ENCODE measurements around the gene STH.
"Not testable (repeated sequence)": the region's sequence is repeated elsewhere in the genome, so short reads cannot be mapped to it uniquely, and the experiment has no call there.

STH gene

GRCh38 chr17:45986056-45986455, 13.0 kb upstream of the STH start:
- DNase-seq: no peak

DNA sequence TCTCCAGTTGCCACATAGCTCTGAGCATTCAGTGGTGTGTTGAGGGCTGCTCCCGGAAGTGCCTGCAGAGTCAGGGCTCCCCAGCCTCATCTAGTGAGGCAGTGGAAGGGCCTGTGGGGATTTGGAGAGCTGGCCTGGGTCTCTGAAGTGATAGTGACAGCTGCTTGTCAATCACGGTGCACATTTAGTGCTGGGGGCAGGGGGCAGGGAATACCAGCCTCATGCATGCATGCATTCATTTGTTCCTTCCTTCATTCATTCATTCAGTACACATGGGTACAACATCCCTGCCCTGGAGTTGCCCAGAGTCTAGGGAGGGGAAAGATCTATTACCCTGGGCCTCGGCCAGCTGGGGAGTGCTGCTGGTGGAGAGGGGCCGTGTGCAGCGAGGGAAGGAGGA, 11.3 kb upstream of the STH start:
- DNase-seq: no peak

DNA sequence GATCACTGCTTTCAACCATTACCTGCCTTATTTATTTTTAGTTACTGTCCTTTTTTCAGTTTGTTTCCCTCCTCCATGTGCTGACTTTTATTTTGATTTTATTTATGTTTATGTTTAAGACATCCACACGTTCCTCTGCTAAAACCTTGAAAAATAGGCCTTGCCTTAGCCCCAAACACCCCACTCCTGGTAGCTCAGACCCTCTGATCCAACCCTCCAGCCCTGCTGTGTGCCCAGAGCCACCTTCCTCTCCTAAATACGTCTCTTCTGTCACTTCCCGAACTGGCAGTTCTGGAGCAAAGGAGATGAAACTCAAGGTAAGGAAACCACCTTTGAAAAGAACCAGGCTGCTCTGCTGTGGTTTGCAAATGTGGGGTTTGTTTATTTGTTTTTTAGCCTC, 9.3 kb upstream of the STH start:
- DNase-seq: no peak

DNA sequence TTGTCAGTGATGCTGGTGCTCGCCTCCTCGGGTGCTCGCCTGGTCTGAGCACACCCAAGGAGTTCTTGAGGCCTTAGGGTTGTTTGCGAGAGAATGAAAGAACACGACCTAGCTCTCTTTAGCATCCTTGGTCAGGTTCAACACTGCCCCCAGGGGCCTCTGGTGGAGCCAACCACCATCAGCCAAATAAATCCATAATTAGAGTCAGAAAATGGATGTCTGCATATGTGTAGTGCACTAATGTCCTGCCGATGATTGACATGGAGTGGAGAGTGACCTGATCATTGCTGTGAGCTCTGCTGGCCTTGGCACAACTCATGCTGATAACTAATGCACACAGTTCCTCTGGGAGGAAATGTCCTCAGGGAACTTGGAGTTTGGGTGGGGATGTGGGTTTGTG, 8.2 kb upstream of the STH start:
- DNase-seq: no peak

DNA sequence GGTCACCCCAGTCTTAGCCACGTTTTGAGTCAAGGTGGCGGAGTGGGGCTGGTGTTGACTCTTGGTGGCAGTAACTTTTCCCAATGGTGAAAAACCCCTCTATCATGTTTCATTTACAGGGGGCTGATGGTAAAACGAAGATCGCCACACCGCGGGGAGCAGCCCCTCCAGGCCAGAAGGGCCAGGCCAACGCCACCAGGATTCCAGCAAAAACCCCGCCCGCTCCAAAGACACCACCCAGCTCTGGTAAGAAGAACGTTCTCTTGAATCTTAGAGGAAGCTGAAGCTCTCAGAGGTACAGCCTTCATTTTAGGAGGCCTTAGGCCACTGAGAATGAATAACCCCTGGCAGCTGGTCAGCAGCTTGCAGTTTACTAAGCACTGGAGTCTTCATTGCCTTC, 7.7 kb upstream of the STH start:
- no peak for DNase-seq

GRCh38 chr17:45992175-45992574, 6.9 kb upstream of the STH start:
- DNase-seq: peak in 5 of 14 donors; percentile 7 to 42 (median 30)

DNA sequence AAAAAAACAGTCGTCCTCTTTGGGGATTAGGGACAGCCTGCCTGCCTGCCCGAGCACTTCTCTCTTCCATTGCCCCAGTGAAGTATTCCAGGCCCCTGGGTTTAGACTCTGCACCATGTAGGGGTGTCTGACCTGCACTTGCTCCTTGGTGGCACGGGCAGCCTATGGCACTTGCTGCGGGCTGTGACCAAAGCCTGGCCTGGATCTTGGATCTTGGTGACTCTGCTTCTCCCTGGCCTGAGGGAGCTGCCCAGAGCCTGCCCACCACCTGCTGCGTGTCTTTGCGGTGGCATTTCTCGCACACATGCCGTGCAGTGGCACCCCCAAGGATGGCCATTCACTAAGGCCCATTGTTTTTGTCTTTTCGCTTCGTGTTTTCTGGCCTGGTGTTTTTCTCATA, 6.1 kb upstream of the STH start:
- no peak for DNase-seq

GRCh38 chr17:45993962-45994627, 5.0 kb upstream of the STH start:
- DNase-seq: no peak

- no peak for DNase-seq
Measured at GRCh38 chr17:45994987-45995386, 4.1 kb upstream of the STH start.

- no peak for DNase-seq
Measured at GRCh38 chr17:45995627-45996270, 3.3 kb upstream of the STH start.

DNA sequence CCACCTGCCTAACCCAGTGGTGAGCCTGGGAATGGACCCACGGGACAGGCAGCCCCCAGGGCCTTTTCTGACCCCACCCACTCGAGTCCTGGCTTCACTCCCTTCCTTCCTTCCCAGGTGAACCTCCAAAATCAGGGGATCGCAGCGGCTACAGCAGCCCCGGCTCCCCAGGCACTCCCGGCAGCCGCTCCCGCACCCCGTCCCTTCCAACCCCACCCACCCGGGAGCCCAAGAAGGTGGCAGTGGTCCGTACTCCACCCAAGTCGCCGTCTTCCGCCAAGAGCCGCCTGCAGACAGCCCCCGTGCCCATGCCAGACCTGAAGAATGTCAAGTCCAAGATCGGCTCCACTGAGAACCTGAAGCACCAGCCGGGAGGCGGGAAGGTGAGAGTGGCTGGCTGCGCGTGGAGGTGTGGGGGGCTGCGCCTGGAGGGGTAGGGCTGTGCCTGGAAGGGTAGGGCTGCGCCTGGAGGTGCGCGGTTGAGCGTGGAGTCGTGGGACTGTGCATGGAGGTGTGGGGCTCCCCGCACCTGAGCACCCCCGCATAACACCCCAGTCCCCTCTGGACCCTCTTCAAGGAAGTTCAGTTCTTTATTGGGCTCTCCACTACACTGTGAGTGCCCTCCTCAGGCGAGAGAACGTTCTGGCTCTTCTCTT, 2.6 kb upstream of the STH start:
- DNase-seq: no peak

DNA sequence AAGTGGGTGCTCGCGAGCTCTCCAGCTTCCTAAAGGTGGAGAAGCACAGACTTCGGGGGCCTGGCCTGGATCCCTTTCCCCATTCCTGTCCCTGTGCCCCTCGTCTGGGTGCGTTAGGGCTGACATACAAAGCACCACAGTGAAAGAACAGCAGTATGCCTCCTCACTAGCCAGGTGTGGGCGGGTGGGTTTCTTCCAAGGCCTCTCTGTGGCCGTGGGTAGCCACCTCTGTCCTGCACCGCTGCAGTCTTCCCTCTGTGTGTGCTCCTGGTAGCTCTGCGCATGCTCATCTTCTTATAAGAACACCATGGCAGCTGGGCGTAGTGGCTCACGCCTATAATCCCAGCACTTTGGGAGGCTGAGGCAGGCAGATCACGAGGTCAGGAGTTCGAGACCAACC, 1.9 kb upstream of the STH start:
- no peak for DNase-seq

DNA sequence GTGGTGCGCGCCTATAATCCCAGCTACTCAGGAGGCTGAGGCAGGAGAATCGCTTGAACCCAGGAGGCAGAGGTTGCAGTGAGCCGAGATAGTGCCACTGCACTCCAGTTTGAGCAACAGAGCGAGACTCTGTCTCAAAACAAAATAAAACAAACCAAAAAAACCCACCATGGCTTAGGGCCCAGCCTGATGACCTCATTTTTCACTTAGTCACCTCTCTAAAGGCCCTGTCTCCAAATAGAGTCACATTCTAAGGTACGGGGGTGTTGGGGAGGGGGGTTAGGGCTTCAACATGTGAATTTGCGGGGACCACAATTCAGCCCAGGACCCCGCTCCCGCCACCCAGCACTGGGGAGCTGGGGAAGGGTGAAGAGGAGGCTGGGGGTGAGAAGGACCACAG, 1.4 kb upstream of the STH start:
- no peak for DNase-seq

DNA sequence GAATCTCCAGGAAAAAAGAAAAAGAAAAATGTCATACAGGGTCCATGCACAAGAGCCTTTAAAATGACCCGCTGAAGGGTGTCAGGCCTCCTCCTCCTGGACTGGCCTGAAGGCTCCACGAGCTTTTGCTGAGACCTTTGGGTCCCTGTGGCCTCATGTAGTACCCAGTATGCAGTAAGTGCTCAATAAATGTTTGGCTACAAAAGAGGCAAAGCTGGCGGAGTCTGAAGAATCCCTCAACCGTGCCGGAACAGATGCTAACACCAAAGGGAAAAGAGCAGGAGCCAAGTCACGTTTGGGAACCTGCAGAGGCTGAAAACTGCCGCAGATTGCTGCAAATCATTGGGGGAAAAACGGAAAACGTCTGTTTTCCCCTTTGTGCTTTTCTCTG, 845 bp downstream of the STH start:
- no peak for DNase-seq

- DNase-seq: no peak
Measured at GRCh38 chr17:46000292-46000691, 1.2 kb downstream of the STH start.

- DNase-seq: peak in 2 of 14 donors; percentile 6 to 9
Measured at GRCh38 chr17:46000757-46001156, 1.7 kb downstream of the STH start.

- DNase-seq: peak in 1 of 14 donors; percentile 46
Measured at GRCh38 chr17:46001390-46002310, 2.6 kb downstream of the STH start.

DNA sequence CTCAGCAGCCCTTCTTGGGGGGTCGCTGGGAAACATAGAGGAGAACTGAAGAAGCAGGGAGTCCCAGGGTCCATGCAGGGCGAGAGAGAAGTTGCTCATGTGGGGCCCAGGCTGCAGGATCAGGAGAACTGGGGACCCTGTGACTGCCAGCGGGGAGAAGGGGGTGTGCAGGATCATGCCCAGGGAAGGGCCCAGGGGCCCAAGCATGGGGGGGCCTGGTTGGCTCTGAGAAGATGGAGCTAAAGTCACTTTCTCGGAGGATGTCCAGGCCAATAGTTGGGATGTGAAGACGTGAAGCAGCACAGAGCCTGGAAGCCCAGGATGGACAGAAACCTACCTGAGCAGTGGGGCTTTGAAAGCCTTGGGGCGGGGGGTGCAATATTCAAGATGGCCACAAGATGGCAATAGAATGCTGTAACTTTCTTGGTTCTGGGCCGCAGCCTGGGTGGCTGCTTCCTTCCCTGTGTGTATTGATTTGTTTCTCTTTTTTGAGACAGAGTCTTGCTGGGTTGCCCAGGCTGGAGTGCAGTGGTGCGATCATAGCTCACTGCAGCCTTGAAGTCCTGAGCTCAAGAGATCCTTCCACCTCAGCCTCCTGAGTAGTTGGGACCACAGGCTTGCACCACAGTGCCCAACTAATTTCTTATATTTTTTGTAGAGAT, 3.4 kb downstream of the STH start:
- peak in 12 of 14 donors; percentile 12 to 69 (median 48) for DNase-seq

DNA sequence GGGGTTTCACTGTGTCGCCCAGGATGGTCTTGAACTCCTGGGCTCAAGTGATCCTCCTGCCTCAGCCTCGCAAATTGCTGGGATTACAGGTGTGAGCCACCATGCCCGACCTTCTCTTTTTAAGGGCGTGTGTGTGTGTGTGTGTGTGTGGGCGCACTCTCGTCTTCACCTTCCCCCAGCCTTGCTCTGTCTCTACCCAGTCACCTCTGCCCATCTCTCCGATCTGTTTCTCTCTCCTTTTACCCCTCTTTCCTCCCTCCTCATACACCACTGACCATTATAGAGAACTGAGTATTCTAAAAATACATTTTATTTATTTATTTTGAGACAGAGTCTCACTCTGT, 3.9 kb downstream of the STH start:
- no peak for DNase-seq

GRCh38 chr17:46003907-46004748, 5.1 kb downstream of the STH start:
- peak in 13 of 14 donors; percentile 21 to 84 (median 63) for DNase-seq

DNA sequence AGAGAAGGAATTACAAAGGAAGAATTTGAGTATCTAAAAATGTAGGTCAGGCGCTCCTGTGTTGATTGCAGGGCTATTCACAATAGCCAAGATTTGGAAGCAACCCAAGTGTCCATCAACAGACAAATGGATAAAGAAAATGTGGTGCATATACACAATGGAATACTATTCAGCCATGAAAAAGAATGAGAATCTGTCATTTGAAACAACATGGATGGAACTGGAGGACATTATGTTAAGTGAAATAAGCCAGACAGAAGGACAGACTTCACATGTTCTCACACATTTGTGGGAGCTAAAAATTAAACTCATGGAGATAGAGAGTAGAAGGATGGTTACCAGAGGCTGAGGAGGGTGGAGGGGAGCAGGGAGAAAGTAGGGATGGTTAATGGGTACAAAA, 7.0 kb downstream of the STH start:
- DNase-seq: not testable (repeated sequence)
